A549 (cell line): ENCODE measurements around the gene FGFR4. TPM values are rescaled to one million over a fixed set of nuclear protein-coding genes. Genes with fewer than 3 reads are reported as not detected.

Source experiments
- ATAC-seq, 2 experiments: fragments of 200-7000 bp in 1 of 2; fragments of >200 bp in 1 of 2; cut with Nextera tagmentation in 1 of 2; cut with Tn5 transposase in 1 of 2; 3 replicates each; pipeline versions ENCODE4 v1.8.0 to v1.9.1; 2018 to 2020; ENCODE audit warnings: mild to moderate bottlenecking in 1 of 2, moderate library complexity in 1 of 2
- CTCF ChIA-PET: fragments of 300-600 bp; sonication (Branson Sonifier 250); formaldehyde crosslinking; extraction: SDS; loops from one replicate; lab custom pipeline; 2021; ENCODE audit warnings: antibody characterized with exemption, inconsistent platforms; lab: Yijun Ruan, JAX
- POLR2A ChIA-PET: fragments of 350-600 bp; formaldehyde crosslinking; extraction: SDS; loops from one replicate; lab custom pipeline; 2021; ENCODE audit warnings: antibody characterized with exemption, inconsistent platforms; lab: Yijun Ruan, JAX
- DNase-seq, 2 experiments: peaks; one replicate each; pipeline versions ENCODE4 v3.0.0 to v3.0.0-alpha.2; 2011 to 2016; ENCODE audit warnings: low read depth in 1 of 2, low spot score in 1 of 2
- FAIRE-seq: peaks from 2 replicates; lab custom pipeline; 2011; peaks lifted over from hg19 to GRCh38; lab: Jason Lieb, UNC
- H3K27ac ChIP-seq, 2 experiments: fragments of >200 bp; sonication (Bioruptor Twin); formaldehyde crosslinking; 3 replicates each; pipeline ENCODE4 v1.5.1; 2016 to 2017
- H3K4me1 ChIP-seq: fragments of >200 bp; sonication (Bioruptor Twin); formaldehyde crosslinking; 3 replicates; pipeline ENCODE4 v1.6.1; 2016
- H3K4me2 ChIP-seq: fragments of >200 bp; sonication (Bioruptor Twin); formaldehyde crosslinking; 3 replicates; pipeline ENCODE4 v1.6.1; 2016
- H3K4me3 ChIP-seq: fragments of >200 bp; sonication (Bioruptor Twin); formaldehyde crosslinking; 3 replicates; pipeline ENCODE4 v1.5.1; 2016
- H3K9me3 ChIP-seq: fragments of >200 bp; sonication (Bioruptor Twin); formaldehyde crosslinking; 3 replicates; pipeline ENCODE4 v1.6.1; 2016
- ATOH8 ChIP-seq: fragments of 250-450 bp; sonication (Bioruptor Pico); IDR thresholded peaks from 2 replicates; pipeline ENCODE4 v1.5.0; 2020; ENCODE audit warnings: low read depth, mild to moderate bottlenecking, moderate library complexity
- CHD4 ChIP-seq: fragments of 200-600 bp; sonication (generic); IDR thresholded peaks from 2 replicates; pipeline ENCODE4 v1.6.1; 2016; ENCODE audit warnings: antibody characterized with exemption, mild to moderate bottlenecking, borderline replicate concordance
- CTCF ChIP-seq: fragments of >200 bp; sonication (Bioruptor Twin); formaldehyde crosslinking; IDR thresholded peaks from 3 replicates; pipeline ENCODE4 v1.5.1; 2016
- E2F6 ChIP-seq: IDR thresholded peaks from 2 replicates; pipeline ENCODE4 v1.6.1; 2012; ENCODE audit warnings: low read depth, borderline replicate concordance
- EHF ChIP-seq: fragments of 250-450 bp; sonication (Bioruptor Pico); IDR thresholded peaks from 2 replicates; pipeline ENCODE4 v1.5.0; 2020; ENCODE audit warnings: mild to moderate bottlenecking
- ELK1 ChIP-seq: fragments of 150-350 bp; IDR thresholded peaks from 2 replicates; pipeline ENCODE4 v1.6.1; 2014; ENCODE audit warnings: low read depth, mild to moderate bottlenecking, low read length
- EP300 ChIP-seq, 2 experiments: fragments of >200 bp; sonication (Bioruptor Twin); formaldehyde crosslinking; IDR thresholded peaks; 2 replicates in 1 of 2; 3 replicates in 1 of 2; pipeline ENCODE4 v1.6.1; 2016 to 2017
- GATA3 ChIP-seq: IDR thresholded peaks from 2 replicates; pipeline ENCODE4 v1.6.1; 2012; ENCODE audit warnings: borderline replicate concordance
- HOXB5 ChIP-seq: fragments of 250-450 bp; sonication (Bioruptor Pico); IDR thresholded peaks from 2 replicates; pipeline ENCODE4 v1.5.0; 2020; ENCODE audit warnings: mild to moderate bottlenecking, moderate library complexity
- MAFK ChIP-seq: fragments of 450-650 bp; IDR thresholded peaks from 2 replicates; pipeline ENCODE4 v1.6.1; 2014; ENCODE audit not compliant: partially characterized antibody
- MAZ ChIP-seq: fragments of 150-350 bp; IDR thresholded peaks from 2 replicates; pipeline ENCODE4 v1.6.1; 2014; ENCODE audit warnings: antibody characterized with exemption, low read depth, low read length, borderline replicate concordance
- PHF8 ChIP-seq: fragments of 200-600 bp; sonication (generic); IDR thresholded peaks from 2 replicates; pipeline ENCODE4 v1.6.1; 2016; ENCODE audit warnings: low read depth, mild to moderate bottlenecking, antibody characterized with exemption, moderate library complexity, borderline replicate concordance
- RAD21 ChIP-seq, 2 experiments: fragments of >200 bp in 1 of 2; sonication (Bioruptor Twin) in 1 of 2; formaldehyde crosslinking in 1 of 2; IDR thresholded peaks in 1 of 2; conservative IDR thresholded peaks in 1 of 2; 2 replicates in 1 of 2; 3 replicates in 1 of 2; pipeline ENCODE4 v1.6.1; 2012 to 2018; ENCODE audit warnings: inconsistent platforms in 1 of 2
- ZC3H11A ChIP-seq: fragments of 450-650 bp; IDR thresholded peaks from 2 replicates; pipeline ENCODE4 v1.6.1; 2014; ENCODE audit warnings: antibody characterized with exemption, mild to moderate bottlenecking
- ZFP36 ChIP-seq: fragments of 450-650 bp; IDR thresholded peaks from 2 replicates; pipeline ENCODE4 v1.6.1; 2014; ENCODE audit warnings: borderline replicate concordance; ENCODE audit not compliant: partially characterized antibody
- WGBS: methylation state at CpG from one replicate; pipeline ENCODE4 v1.1.6; 2017; ENCODE audit errors: missing lambda C conversion rate; 5-methylcytosine and 5-hydroxymethylcytosine counted together
- polyA plus RNA-seq, 4 experiments: library from polyadenylated mRNA; depleted of rRNA in 3 of 4; stranded (reverse); fragments of >200 nt; fragmentation: RNase III in 1 of 4; extraction: RNeasy Plus Mini Kit Qiagen cat#74134 plus additional on column Dnase treatment in 1 of 4; gene quantifications; 2 replicates in 3 of 4; 3 replicates in 1 of 4; pipeline ENCODE4 v1.2.3, GENCODE V29; 2011 to 2017

Gene FGFR4
- polyA plus RNA-seq, 2 of the 4 experiments (the other 2 are of a cell fraction): 31.8 to 45.2 TPM

- Histone ChIP-seq H3K9me3 (no peaks in the 10 kb centered on the region), H3K27ac (no peak overlapping the region), H3K4me1 (no peaks in the 10 kb centered on the region), H3K4me2 (no peak overlapping the region), H3K4me3 (no peak overlapping the region)
- FAIRE-seq (no peak), ATAC-seq (no peak), DNase-seq (no peak)
- CTCF ChIA-PET: interaction anchor here (1.0 to 2.3 kb wide), 7 partner anchors 8 to 448 kb away, joined by 3 to 9 read pairs (median 7); no protein-coding TSS in a partner anchor
- 88% methylated on average over 23 of the region's 24 CpGs for WGBS
- POLR2A ChIA-PET: no interaction called here
- TF ChIP-seq ZFP36: no peak
- no peak for TF ChIP-seq ATOH8
- TF ChIP-seq PHF8: no peak
- no peak for TF ChIP-seq EHF (CRISPR knock-in tag)
- no peak for TF ChIP-seq CHD4
- TF ChIP-seq CTCF: no peak
- TF ChIP-seq EP300 (IDR thresholded peaks at IDR 0.05): no peak
- TF ChIP-seq ZC3H11A: no peak
- TF ChIP-seq E2F6: no peak
- no peak for TF ChIP-seq MAZ
- no peak for TF ChIP-seq ELK1
Measured at GRCh38 chr5:177105691-177106476, 19.2 kb downstream of the FGFR4 start.

- Histone ChIP-seq H3K4me2 (no peak overlapping the region), H3K9me3 (no peaks in the 10 kb centered on the region), H3K4me1 (peaks cover 4% of the 10 kb centered on the region; the same call in 1 of the 3 replicates), H3K27ac (no peak overlapping the region), H3K4me3 (no peak overlapping the region)
- FAIRE-seq: no peak
- ChIA-PET CTCF (interaction anchor here (1.1 to 2.7 kb wide), 6 partner anchors 9 to 449 kb away, joined by 4 to 11 read pairs (median 6); no protein-coding TSS in a partner anchor), POLR2A (no interaction called here)
- no peak for ATAC-seq
- no peak for DNase-seq
- 52% methylated on average over 4 of the region's 4 CpGs for WGBS
- TF ChIP-seq HOXB5 (CRISPR knock-in tag): no peak
- no peak for TF ChIP-seq EHF (CRISPR knock-in tag)
- no peak for TF ChIP-seq RAD21 (conservative IDR thresholded peaks at IDR 0.05 in 1 of 2, IDR thresholded peaks at IDR 0.05 in 1 of 2)
- no peak for TF ChIP-seq MAFK
Measured at GRCh38 chr5:177107159-177107558, 20.4 kb downstream of the FGFR4 start.

- peak; percentile 76 for TF ChIP-seq MAFK
- no peak for TF ChIP-seq GATA3
- TF ChIP-seq, all 56 proteins: peak for 1
- Histone ChIP-seq H3K4me2 (no peak overlapping the region), H3K27ac (no peak overlapping the region), H3K4me3 (no peak overlapping the region), H3K9me3 (no peaks in the 10 kb centered on the region), H3K4me1 (peaks cover 4% of the 10 kb centered on the region; the same call in 1 of the 3 replicates)
- POLR2A ChIA-PET: no interaction called here
- ATAC-seq (no peak), FAIRE-seq (no peak), DNase-seq (no peak)
- CTCF ChIA-PET: interaction anchor here (0.6 to 7.5 kb wide), 8 partner anchors 10 to 453 kb away, joined by 5 to 168 read pairs (median 107); partner anchors contain the start of genes FGFR4 and NSD1
- 77% methylated on average over 9 of the region's 9 CpGs for WGBS
Measured at GRCh38 chr5:177109810-177110209, 23.1 kb downstream of the FGFR4 start.
